HG03432 (cell line): ENCODE data around the gene CARD8.

Source experiments
- ATAC-seq: cut with Tn5 transposase; IDR thresholded peaks from one replicate; pipeline ENCODE4 v1.9.1; 2021; ENCODE audit warnings: mild to moderate bottlenecking, moderate library complexity; ENCODE audit not compliant: unreplicated experiment

The CARD8 gene

GRCh38 chr19:48216933-48217332 is 38.8 kb downstream of the CARD8 start:
- ATAC-seq, result no peak

DNA sequence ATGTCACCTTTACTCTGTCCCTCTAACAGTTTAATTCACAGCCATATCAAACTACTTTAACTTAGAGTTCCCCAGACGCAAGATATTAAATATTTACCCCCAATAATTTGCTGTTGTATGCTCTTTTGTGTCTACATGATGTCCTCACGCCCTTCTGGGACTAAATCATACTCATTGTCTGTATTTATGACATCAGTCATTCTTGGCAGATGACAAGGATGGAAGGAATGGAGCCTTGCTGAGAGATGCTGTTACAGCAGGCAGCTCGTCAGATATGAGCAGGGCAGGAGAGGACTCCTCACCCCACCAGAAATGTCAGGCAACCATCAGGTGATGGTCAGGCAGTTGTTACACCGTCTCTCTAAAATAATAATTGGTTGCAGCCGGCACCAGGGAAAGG is 41.8 kb downstream of the CARD8 start:
- no peak for ATAC-seq

DNA sequence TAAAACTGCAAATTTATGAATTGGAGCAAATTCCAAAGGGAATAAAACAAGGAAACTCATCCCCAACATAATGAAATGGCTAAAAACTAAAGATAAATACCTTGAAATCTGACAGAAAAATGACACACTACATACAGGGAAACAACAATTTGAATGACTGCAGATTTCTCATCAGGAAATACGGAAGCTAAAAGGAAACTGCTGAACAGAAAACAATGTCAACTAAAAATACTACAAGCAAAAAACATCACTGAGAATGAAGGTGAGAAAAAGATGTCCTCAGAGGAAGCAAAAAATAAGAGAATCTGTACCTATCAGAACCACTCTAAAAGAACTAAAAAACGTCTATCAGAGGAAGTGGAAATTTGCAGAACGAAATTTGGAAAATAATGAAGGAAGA is 45.7 kb downstream of the CARD8 start:
- no peak for ATAC-seq

- ATAC-seq, result no peak
Observed at GRCh38 chr19:48206397-48207093, 49.2 kb downstream of the CARD8 start.

GRCh38 chr19:48203794-48204628 is 51.7 kb downstream of the CARD8 start:
- peak; percentile 93 for ATAC-seq

DNA sequence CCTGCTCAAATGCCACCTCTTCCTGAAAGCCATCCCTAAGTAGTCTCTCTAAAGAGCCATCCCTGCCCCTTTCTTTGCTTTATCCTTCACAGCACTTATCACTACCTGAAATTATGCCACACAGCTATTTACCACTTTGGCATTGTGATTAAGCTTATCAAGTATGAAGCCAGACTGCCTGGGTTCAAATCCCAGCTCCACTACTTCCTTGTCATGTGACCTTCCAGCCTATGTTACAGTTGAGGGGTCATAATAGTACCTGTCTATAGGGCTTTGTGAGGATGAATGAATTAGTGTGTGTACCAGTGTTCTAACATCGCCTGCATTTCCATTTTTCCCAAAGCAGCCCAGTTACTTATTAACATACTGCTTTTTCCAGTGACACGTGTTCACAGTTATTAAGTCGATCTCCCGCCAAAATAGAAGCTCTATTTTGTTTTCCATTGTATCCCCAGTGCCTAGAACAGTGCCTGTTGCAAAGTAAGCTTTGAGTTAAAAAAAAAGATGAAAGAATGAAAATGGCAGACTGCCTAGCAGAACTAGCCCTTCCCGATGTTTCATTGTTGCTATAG is 52.4 kb downstream of the CARD8 start:
- no peak for ATAC-seq

- ATAC-seq, result no peak
Observed at GRCh38 chr19:48196933-48197665, 58.6 kb downstream of the CARD8 start.

DNA sequence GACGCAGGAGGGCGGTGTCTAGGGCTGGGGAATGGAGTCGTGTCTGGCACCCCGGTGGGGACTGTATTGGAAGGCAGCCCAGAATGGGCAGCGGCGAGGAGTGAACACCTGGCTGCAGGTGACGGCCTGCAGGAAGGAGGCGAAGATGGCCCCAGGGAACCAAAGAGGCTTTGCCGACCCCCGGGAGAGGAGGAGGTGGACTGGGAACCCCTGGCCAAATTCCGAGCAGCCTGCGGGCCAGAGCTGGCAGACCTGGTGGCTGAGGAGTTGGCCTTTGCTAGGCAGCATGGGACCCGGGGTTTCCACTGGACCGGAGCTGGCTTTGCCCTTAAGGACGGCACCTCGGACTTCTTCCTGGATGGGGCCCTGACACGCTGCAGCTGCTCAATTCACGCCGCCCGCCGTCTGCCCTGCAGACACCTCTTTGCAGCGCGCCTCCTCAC is 59.4 kb downstream of the CARD8 start:
- ATAC-seq, result no peak

GRCh38 chr19:48194844-48195830 is 60.6 kb downstream of the CARD8 start:
- no peak for ATAC-seq

- no peak for ATAC-seq
Observed at GRCh38 chr19:48194041-48194843, 61.5 kb downstream of the CARD8 start.

- ATAC-seq, result no peak
Observed at GRCh38 chr19:48192750-48193149, 63.0 kb downstream of the CARD8 start.

GRCh38 chr19:48190885-48191284 is 64.8 kb downstream of the CARD8 start:
- no peak for ATAC-seq

DNA sequence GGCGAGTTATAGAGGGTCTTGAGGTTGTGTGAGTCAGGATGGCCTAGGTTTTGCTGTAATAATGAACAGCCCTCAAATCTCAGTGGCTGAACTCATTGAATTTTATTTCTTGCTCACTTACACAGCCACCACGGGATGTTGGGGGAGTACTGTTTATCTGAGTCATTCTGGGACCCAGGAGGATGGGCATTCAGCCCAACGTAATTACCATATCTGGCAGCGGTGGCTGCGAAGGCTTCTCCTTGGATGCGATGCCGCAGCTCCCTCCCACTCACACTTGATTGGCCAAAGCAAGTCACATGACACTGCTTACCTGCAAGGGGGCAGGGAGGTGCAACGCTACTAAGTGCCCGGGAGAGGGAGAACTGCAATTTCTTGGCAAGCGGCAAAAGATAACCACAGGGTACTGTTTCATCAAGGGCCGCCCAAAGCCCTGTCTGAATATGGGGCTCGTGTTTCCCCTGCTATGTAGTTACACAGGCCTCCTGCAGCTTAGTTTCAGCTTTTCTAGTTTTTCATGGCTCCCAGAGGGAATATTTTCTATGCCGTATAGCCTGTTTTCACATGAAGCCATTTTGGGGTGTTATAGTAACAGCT is 65.3 kb downstream of the CARD8 start:
- no peak for ATAC-seq

DNA sequence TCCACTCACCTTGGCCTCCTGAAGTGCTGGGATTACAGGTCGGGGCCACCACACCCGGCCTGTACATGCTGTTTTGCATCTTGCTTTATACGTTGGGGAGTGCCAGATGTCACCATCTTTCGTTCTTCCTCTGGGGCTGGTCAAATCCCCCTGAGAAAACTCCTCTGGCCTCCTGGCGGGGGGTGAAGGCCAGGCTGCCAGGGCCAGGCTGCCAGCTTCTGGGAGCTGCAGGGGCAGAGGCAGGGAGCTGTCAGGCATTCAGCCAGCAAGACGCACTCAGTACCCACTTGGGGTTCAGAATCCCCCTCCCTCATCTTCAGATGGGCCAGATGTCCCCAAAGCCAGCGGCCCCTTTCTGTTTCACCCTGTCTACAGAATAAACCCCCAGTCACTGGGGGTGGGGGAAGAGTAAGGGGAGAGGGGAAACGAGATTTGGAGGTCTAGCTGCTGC is 69.1 kb downstream of the CARD8 start:
- peak; percentile 53 for ATAC-seq

DNA sequence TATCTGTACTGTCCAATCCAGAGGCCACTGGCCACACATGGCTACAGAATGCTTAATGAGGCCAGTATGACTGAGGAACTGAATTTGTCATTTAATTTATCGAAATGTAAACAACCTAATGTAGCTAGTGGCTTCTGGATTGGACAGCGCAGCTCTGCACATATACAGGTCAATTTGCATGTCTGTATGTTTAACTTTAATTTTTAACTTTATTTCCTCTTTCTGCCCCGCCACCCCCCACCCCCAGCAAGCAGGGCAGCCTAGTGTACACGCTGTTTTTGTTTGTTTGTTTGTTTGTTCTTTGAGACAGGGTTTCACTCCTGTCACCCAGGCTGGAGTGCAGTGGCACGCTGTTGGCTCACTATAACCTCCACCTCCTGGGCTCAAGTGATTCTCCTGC is 69.7 kb downstream of the CARD8 start:
- ATAC-seq, result peak; percentile 36

DNA sequence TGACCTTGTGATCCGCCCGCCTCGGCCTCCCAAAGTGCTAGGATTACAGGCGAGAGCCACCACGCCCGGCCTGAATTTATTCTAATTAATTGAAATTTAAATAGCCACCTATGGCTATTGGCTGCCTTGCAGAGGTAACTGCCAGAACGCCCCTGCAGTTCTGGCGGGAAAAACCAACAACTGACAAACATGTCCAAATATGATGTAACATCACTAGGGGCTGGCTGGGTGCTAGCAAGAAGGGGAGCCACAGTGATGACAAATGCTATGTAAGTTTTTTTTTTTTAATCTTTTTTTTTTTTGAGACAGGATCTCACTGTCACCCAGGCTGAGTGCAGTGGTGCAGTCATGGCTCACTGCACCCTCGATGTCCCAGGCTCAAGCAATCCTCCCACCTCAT is 72.4 kb downstream of the CARD8 start:
- ATAC-seq, result no peak

GRCh38 chr19:48182434-48182833 is 73.3 kb downstream of the CARD8 start:
- ATAC-seq, result no peak

GRCh38 chr19:48181505-48181904 is 74.2 kb downstream of the CARD8 start:
- ATAC-seq, result no peak

- no peak for ATAC-seq
Observed at GRCh38 chr19:48176226-48176625, 79.5 kb downstream of the CARD8 start.
